ENCODE data around the gene CBX2. TPM values are rescaled to one million over a fixed set of nuclear protein-coding genes. Genes with fewer than 3 reads are reported as not detected.
A peak's percentile ranks its signal among the peaks of the same experiment; 100 is the strongest.

The CBX2 gene
- polyA plus RNA-seq, result 1 to 10 TPM; 2.1 to 3.3 TPM

GRCh38 chr17:79777894-79778503, at the start of gene CBX2:
Gene CBX2 (plus strand): TSS chr17:79778148. CDS start chr17:79778236, 88 bp downstream.
- no peak within 1 kb of the TSS for H3K27ac ChIP-seq (ENCODE audit: low read depth in 2 of 2, low read length in 1 of 2)
- WGBS, 2 donors, result 1 to 2% methylated on average over 28 to 95 of the region's 96 CpGs
- peaks cover 0 to 3% of the 10 kb centered on the region in 2 donors for H3K27me3 ChIP-seq (ENCODE audit: control insufficient read depth in 1 of 2, insufficient read depth in 2 of 2, low read length in 2 of 2)

GRCh38 chr17:79728169-79728907, 49.6 kb upstream of the CBX2 start:
- H3K36me3 ChIP-seq (ENCODE audit: control insufficient read depth in 2 of 2, insufficient read depth in 2 of 2, low read length in 1 of 2), result no peaks in the 10 kb centered on the region
- WGBS, 2 donors, result 44 to 49% methylated on average over 22 of the region's 22 CpGs
- H3K4me1 ChIP-seq (ENCODE audit: control insufficient read depth in 2 of 2, insufficient read depth in 2 of 2, low read length in 1 of 2), result peaks cover 0 to 8% of the 10 kb centered on the region in 2 donors
- no peak overlapping the region for H3K27ac ChIP-seq (ENCODE audit: low read depth in 2 of 2, low read length in 1 of 2)
- H3K9me3 ChIP-seq (ENCODE audit: control insufficient read depth in 2 of 2, insufficient read depth in 1 of 2, low read depth in 1 of 2, low read length in 1 of 2), result no peaks in the 10 kb centered on the region
- no peaks in the 10 kb centered on the region for H3K27me3 ChIP-seq (ENCODE audit: control insufficient read depth in 1 of 2, insufficient read depth in 2 of 2, low read length in 2 of 2)
- peak overlapping the region; percentile 23 to 41 for H3K4me3 ChIP-seq (ENCODE audit: low read depth in 1 of 2, low read length in 2 of 2)

More at GRCh38 chr17:79777894-79778503, at the start of gene CBX2:
- H3K4me1 ChIP-seq (ENCODE audit: control insufficient read depth in 2 of 2, insufficient read depth in 2 of 2, low read length in 1 of 2), result peaks cover 3 to 7% of the 10 kb centered on the region in 2 donors
- no peaks in the 10 kb centered on the region for H3K36me3 ChIP-seq (ENCODE audit: control insufficient read depth in 2 of 2, insufficient read depth in 2 of 2, low read length in 1 of 2)
- no peaks in the 10 kb centered on the region for H3K9me3 ChIP-seq (ENCODE audit: control insufficient read depth in 2 of 2, insufficient read depth in 1 of 2, low read depth in 1 of 2, low read length in 1 of 2)
- peak within 1 kb of the TSS; percentile 61 to 74 for H3K4me3 ChIP-seq (ENCODE audit: low read depth in 1 of 2, low read length in 2 of 2)

GRCh38 chr17:79728908-79729471, 49.0 kb upstream of the CBX2 start:
- no peak overlapping the region for H3K4me3 ChIP-seq (ENCODE audit: low read depth in 1 of 2, low read length in 2 of 2)
- WGBS, 2 donors, result 72 to 77% methylated on average over 26 of the region's 26 CpGs

GRCh38 chr17:79729761-79730160, 48.2 kb upstream of the CBX2 start:
- no peak overlapping the region for H3K4me3 ChIP-seq (ENCODE audit: low read depth in 1 of 2, low read length in 2 of 2)
- no peak overlapping the region for H3K27ac ChIP-seq (ENCODE audit: low read depth in 2 of 2, low read length in 1 of 2)
- WGBS, 2 donors, result 94% methylated on average over 12 of the region's 12 CpGs

More at GRCh38 chr17:79728908-79729471, 49.0 kb upstream of the CBX2 start:
- peaks cover 0 to 8% of the 10 kb centered on the region in 2 donors for H3K4me1 ChIP-seq (ENCODE audit: control insufficient read depth in 2 of 2, insufficient read depth in 2 of 2, low read length in 1 of 2)
- no peaks in the 10 kb centered on the region for H3K9me3 ChIP-seq (ENCODE audit: control insufficient read depth in 2 of 2, insufficient read depth in 1 of 2, low read depth in 1 of 2, low read length in 1 of 2)
- H3K27me3 ChIP-seq (ENCODE audit: control insufficient read depth in 1 of 2, insufficient read depth in 2 of 2, low read length in 2 of 2), result no peaks in the 10 kb centered on the region
- H3K36me3 ChIP-seq (ENCODE audit: control insufficient read depth in 2 of 2, insufficient read depth in 2 of 2, low read length in 1 of 2), result no peaks in the 10 kb centered on the region
- H3K27ac ChIP-seq (ENCODE audit: low read depth in 2 of 2, low read length in 1 of 2), result no peak overlapping the region

GRCh38 chr17:79730437-79730768, 47.5 kb upstream of the CBX2 start:
- 85 to 99% methylated on average over 5 of the region's 5 CpGs for WGBS, 2 donors
- H3K27ac ChIP-seq (ENCODE audit: low read depth in 2 of 2, low read length in 1 of 2), result no peak overlapping the region
- H3K4me3 ChIP-seq (ENCODE audit: low read depth in 1 of 2, low read length in 2 of 2), result no peak overlapping the region
- H3K27me3 ChIP-seq (ENCODE audit: control insufficient read depth in 1 of 2, insufficient read depth in 2 of 2, low read length in 2 of 2), result no peaks in the 10 kb centered on the region
- H3K4me1 ChIP-seq (ENCODE audit: control insufficient read depth in 2 of 2, insufficient read depth in 2 of 2, low read length in 1 of 2), result peaks cover 0 to 8% of the 10 kb centered on the region in 2 donors
- H3K36me3 ChIP-seq (ENCODE audit: control insufficient read depth in 2 of 2, insufficient read depth in 2 of 2, low read length in 1 of 2), result no peaks in the 10 kb centered on the region
- H3K9me3 ChIP-seq (ENCODE audit: control insufficient read depth in 2 of 2, insufficient read depth in 1 of 2, low read depth in 1 of 2, low read length in 1 of 2), result no peaks in the 10 kb centered on the region

More at GRCh38 chr17:79729761-79730160, 48.2 kb upstream of the CBX2 start:
- Histone ChIP-seq H3K36me3 (ENCODE audit: control insufficient read depth in 2 of 2, insufficient read depth in 2 of 2, low read length in 1 of 2) (no peaks in the 10 kb centered on the region), H3K4me1 (ENCODE audit: control insufficient read depth in 2 of 2, insufficient read depth in 2 of 2, low read length in 1 of 2) (peaks cover 0 to 8% of the 10 kb centered on the region in 2 donors), H3K9me3 (ENCODE audit: control insufficient read depth in 2 of 2, insufficient read depth in 1 of 2, low read depth in 1 of 2, low read length in 1 of 2) (no peaks in the 10 kb centered on the region), H3K27me3 (ENCODE audit: control insufficient read depth in 1 of 2, insufficient read depth in 2 of 2, low read length in 2 of 2) (no peaks in the 10 kb centered on the region)

- Histone ChIP-seq H3K4me1 (ENCODE audit: control insufficient read depth in 2 of 2, insufficient read depth in 2 of 2, low read length in 1 of 2) (peaks cover 0 to 8% of the 10 kb centered on the region in 2 donors), H3K27me3 (ENCODE audit: control insufficient read depth in 1 of 2, insufficient read depth in 2 of 2, low read length in 2 of 2) (no peaks in the 10 kb centered on the region), H3K9me3 (ENCODE audit: control insufficient read depth in 2 of 2, insufficient read depth in 1 of 2, low read depth in 1 of 2, low read length in 1 of 2) (no peaks in the 10 kb centered on the region), H3K36me3 (ENCODE audit: control insufficient read depth in 2 of 2, insufficient read depth in 2 of 2, low read length in 1 of 2) (no peaks in the 10 kb centered on the region), H3K4me3 (ENCODE audit: low read depth in 1 of 2, low read length in 2 of 2) (no peak within 1 kb of the TSS), H3K27ac (ENCODE audit: low read depth in 2 of 2, low read length in 1 of 2) (no peak within 1 kb of the TSS)
- WGBS, 2 donors, result 89% methylated on average over 32 to 33 of the region's 33 CpGs
Measured at GRCh38 chr17:79730769-79731483, 47.0 kb upstream of the CBX2 start, which contains the start of gene ENPP7. Gene ENPP7 (plus strand): TSS chr17:79730943. CDS start chr17:79731140, 197 bp downstream.

- Histone ChIP-seq H3K27me3 (ENCODE audit: control insufficient read depth in 1 of 2, insufficient read depth in 2 of 2, low read length in 2 of 2) (no peaks in the 10 kb centered on the region), H3K9me3 (ENCODE audit: control insufficient read depth in 2 of 2, insufficient read depth in 1 of 2, low read depth in 1 of 2, low read length in 1 of 2) (no peaks in the 10 kb centered on the region), H3K36me3 (ENCODE audit: control insufficient read depth in 2 of 2, insufficient read depth in 2 of 2, low read length in 1 of 2) (no peaks in the 10 kb centered on the region), H3K27ac (ENCODE audit: low read depth in 2 of 2, low read length in 1 of 2) (no peak overlapping the region), H3K4me1 (ENCODE audit: control insufficient read depth in 2 of 2, insufficient read depth in 2 of 2, low read length in 1 of 2) (peaks cover 0 to 8% of the 10 kb centered on the region in 2 donors), H3K4me3 (ENCODE audit: low read depth in 1 of 2, low read length in 2 of 2) (no peak overlapping the region)
- WGBS, 2 donors, result 74 to 90% methylated on average over 10 of the region's 10 CpGs
Measured at GRCh38 chr17:79732254-79732653, 45.7 kb upstream of the CBX2 start.

- Histone ChIP-seq H3K4me3 (ENCODE audit: low read depth in 1 of 2, low read length in 2 of 2) (peak overlapping the region in 1 of 2 donors; percentile 4), H3K36me3 (ENCODE audit: control insufficient read depth in 2 of 2, insufficient read depth in 2 of 2, low read length in 1 of 2) (no peaks in the 10 kb centered on the region), H3K9me3 (ENCODE audit: control insufficient read depth in 2 of 2, insufficient read depth in 1 of 2, low read depth in 1 of 2, low read length in 1 of 2) (no peaks in the 10 kb centered on the region), H3K4me1 (ENCODE audit: control insufficient read depth in 2 of 2, insufficient read depth in 2 of 2, low read length in 1 of 2) (peaks cover 0 to 7% of the 10 kb centered on the region in 2 donors), H3K27me3 (ENCODE audit: control insufficient read depth in 1 of 2, insufficient read depth in 2 of 2, low read length in 2 of 2) (no peaks in the 10 kb centered on the region), H3K27ac (ENCODE audit: low read depth in 2 of 2, low read length in 1 of 2) (no peak overlapping the region)
- WGBS, 2 donors, result 66% methylated on average over 35 of the region's 35 CpGs
Measured at GRCh38 chr17:79732804-79733691, 44.9 kb upstream of the CBX2 start.
